Measurements from ENCODE around the gene PRR12. TPM values are rescaled to one million over a fixed set of nuclear protein-coding genes. Genes with fewer than 3 reads are reported as not detected.

PRR12 gene
- total and polyA plus RNA-seq, 2 donors (not counting 1 experiment from before 2014, with no cell fraction given): 8.4 to 70.7 TPM

- ChIA-PET POLR2A (interaction anchor here (0.6 to 2.0 kb wide), 3 partner anchors 9 to 272 kb away, joined by 4 to 8 read pairs (median 6); partner anchors contain the start of gene NOSIP), CTCF (interaction anchor here (1.0 to 4.5 kb wide), 22 partner anchors 9 to 345 kb away, joined by 3 to 42 read pairs (median 5); partner anchors contain the start of genes BCL2L12, FLT3LG, IRF3 and NOSIP)
- 73% methylated on average over 7 of the region's 11 CpGs for WGBS (ENCODE audit: insufficient coverage)
- DNase-seq: no peak
- H3K27me3 ChIP-seq (replicated peaks in 1 of 4; ENCODE audit: control extremely low read depth in 1 of 4, control insufficient read depth in 3 of 4, insufficient read depth in 4 of 4, low read length in 3 of 4): no peaks in the 10 kb centered on the region
- intact Hi-C loops (cut with micrococcal nuclease): loop anchor here (1.0 kb wide), 4 partner anchors 24 to 345 kb away; partner anchors contain the start of gene FLT3LG
- no peak overlapping the region for H2AFZ ChIP-seq (ENCODE audit: insufficient read depth, low read depth, low read length, poor library complexity, severe bottlenecking)
- no peaks in the 10 kb centered on the region for H3K9me3 Mint-ChIP-seq (ENCODE audit: insufficient read depth)
- H3K9me3 ChIP-seq (ENCODE audit: control extremely low read depth in 1 of 3, control insufficient read depth in 2 of 3, insufficient read depth in 1 of 3, low read length in 2 of 3): no peaks in the 10 kb centered on the region
- peaks cover 12 to 32% of the 10 kb centered on the region in 2 donors for H3K4me1 ChIP-seq (ENCODE audit: control insufficient read depth in 2 of 2, insufficient read depth in 2 of 2, low read length in 2 of 2)
- peaks cover 0 to 25% of the 10 kb centered on the region in 2 experiments for H3K36me3 ChIP-seq (replicated peaks in 1 of 2; ENCODE audit: control extremely low read depth in 1 of 2, control insufficient read depth in 1 of 2, extremely low read depth in 1 of 2, insufficient read depth in 2 of 2, low read length in 1 of 2)
- H3K4me3 Mint-ChIP-seq: no peak overlapping the region
- no peaks in the 10 kb centered on the region for H3K27me3 Mint-ChIP-seq
- TF ChIP-seq CTCF (IDR thresholded peaks at IDR 0.05) (no peak), EZH2 (IDR thresholded peaks at IDR 0.05; ENCODE audit: borderline replicate concordance, insufficient read depth, low read depth, low read length, poor library complexity, severe bottlenecking) (no peak)
- no peak for ATAC-seq (ENCODE audit: low read depth)
- peaks cover 16% of the 10 kb centered on the region for H4K20me1 ChIP-seq (ENCODE audit: control insufficient read depth, insufficient read depth, low read length, poor library complexity, severe bottlenecking)
- H3K4me1 Mint-ChIP-seq: peaks cover 24% of the 10 kb centered on the region
- no peak overlapping the region for H3K9ac ChIP-seq (ENCODE audit: low read length)
- no peak overlapping the region for H3K27ac Mint-ChIP-seq
- peaks cover 79% of the 10 kb centered on the region for H3K79me2 ChIP-seq (ENCODE audit: control insufficient read depth, insufficient read depth, low read length)
- H3K27ac ChIP-seq (ENCODE audit: low read length in 2 of 2): no peak overlapping the region
- H3K4me3 ChIP-seq (ENCODE audit: control extremely low read depth in 1 of 5, extremely low read depth in 1 of 5, insufficient read depth in 1 of 5, low read depth in 2 of 5, low read length in 4 of 5): no peak overlapping the region
- no peak overlapping the region for H3K4me2 ChIP-seq (replicated peaks; ENCODE audit: low read depth, low read length, poor library complexity, severe bottlenecking)
These were observed 19.8 kb upstream of the PRR12 start for GRCh38 chr19:49570997-49571676.

DNA sequence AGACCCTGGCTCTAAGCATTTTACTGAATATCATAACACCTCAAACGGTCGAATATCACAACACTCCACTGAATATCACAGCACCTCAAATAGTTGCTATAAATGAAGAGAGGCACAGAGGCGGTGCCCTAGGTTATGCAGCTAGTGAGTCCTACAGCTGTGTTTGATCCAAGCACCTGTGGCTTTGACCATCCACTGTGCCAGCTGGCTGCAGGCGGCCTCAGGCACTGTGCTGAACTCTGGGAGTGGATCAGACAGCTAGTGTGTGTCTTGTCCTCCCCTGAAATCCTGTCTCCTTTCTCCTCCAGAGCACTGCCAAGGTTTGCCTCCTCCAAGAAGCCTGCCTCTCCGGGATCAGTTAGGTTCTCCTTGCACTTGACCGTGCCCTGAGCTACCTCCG, 18.0 kb upstream of the PRR12 start:
- Histone ChIP-seq H4K20me1 (ENCODE audit: control insufficient read depth, insufficient read depth, low read length, poor library complexity, severe bottlenecking) (peaks cover 16% of the 10 kb centered on the region), H3K79me2 (ENCODE audit: control insufficient read depth, insufficient read depth, low read length) (peaks cover 89% of the 10 kb centered on the region), H3K36me3 (replicated peaks in 1 of 2; ENCODE audit: control extremely low read depth in 1 of 2, control insufficient read depth in 1 of 2, extremely low read depth in 1 of 2, insufficient read depth in 2 of 2, low read length in 1 of 2) (peaks cover 0 to 28% of the 10 kb centered on the region in 2 experiments), H3K27ac (ENCODE audit: low read length in 2 of 2) (no peak overlapping the region), H3K4me1 (ENCODE audit: control insufficient read depth in 2 of 2, insufficient read depth in 2 of 2, low read length in 2 of 2) (peaks cover 8 to 23% of the 10 kb centered on the region in 2 donors), H3K27me3 (replicated peaks in 1 of 4; ENCODE audit: control extremely low read depth in 1 of 4, control insufficient read depth in 3 of 4, insufficient read depth in 4 of 4, low read length in 3 of 4) (no peaks in the 10 kb centered on the region), H3K9me3 (ENCODE audit: control extremely low read depth in 1 of 3, control insufficient read depth in 2 of 3, insufficient read depth in 1 of 3, low read length in 2 of 3) (no peaks in the 10 kb centered on the region), H3K4me2 (replicated peaks; ENCODE audit: low read depth, low read length, poor library complexity, severe bottlenecking) (no peak overlapping the region), H3K4me3 (ENCODE audit: control extremely low read depth in 1 of 5, extremely low read depth in 1 of 5, insufficient read depth in 1 of 5, low read depth in 2 of 5, low read length in 4 of 5) (no peak overlapping the region), H2AFZ (ENCODE audit: insufficient read depth, low read depth, low read length, poor library complexity, severe bottlenecking) (no peak overlapping the region), H3K9ac (ENCODE audit: low read length) (no peak overlapping the region)
- ChIA-PET CTCF (interaction anchor here (0.5 to 4.5 kb wide), 7 partner anchors 12 to 115 kb away, joined by 3 to 34 read pairs (median 3); partner anchors contain the start of gene FLT3LG), POLR2A (interaction anchor here (0.7 kb wide), 1 partner anchor 243 kb away, joined by 3 read pairs; no protein-coding TSS in a partner anchor)
- WGBS (ENCODE audit: insufficient coverage): 100% methylated on average over 4 of the region's 7 CpGs
- TF ChIP-seq CTCF (IDR thresholded peaks at IDR 0.05): no peak
- no peak for TF ChIP-seq EZH2 (IDR thresholded peaks at IDR 0.05; ENCODE audit: borderline replicate concordance, insufficient read depth, low read depth, low read length, poor library complexity, severe bottlenecking)
- no peaks in the 10 kb centered on the region for H3K9me3 Mint-ChIP-seq (ENCODE audit: insufficient read depth)
- H3K27ac Mint-ChIP-seq: no peak overlapping the region
- H3K4me3 Mint-ChIP-seq: no peak overlapping the region
- peaks cover 25% of the 10 kb centered on the region for H3K4me1 Mint-ChIP-seq
- DNase-seq: no peak
- intact Hi-C loops (cut with micrococcal nuclease): no loop called here
- no peaks in the 10 kb centered on the region for H3K27me3 Mint-ChIP-seq
- no peak for ATAC-seq (ENCODE audit: low read depth)
